HUES48 (cell line): Measurements from ENCODE around the gene NAA25.

Experiments
- H3K27ac ChIP-seq: one replicate; pipeline ENCODE4 v1.7.0; 2013; ENCODE audit warnings: low read depth, low read length, inconsistent platforms
- H3K27me3 ChIP-seq: 2 replicates; pipeline ENCODE4 v1.6.1; 2013; ENCODE audit warnings: mild to moderate bottlenecking, low read length; ENCODE audit not compliant: control insufficient read depth, insufficient read depth
- H3K36me3 ChIP-seq: 2 replicates; pipeline ENCODE4 v1.6.1; 2013; ENCODE audit warnings: low read length; ENCODE audit not compliant: control insufficient read depth, insufficient read depth
- H3K4me1 ChIP-seq: 2 replicates; pipeline ENCODE4 v1.6.1; 2013; ENCODE audit warnings: mild to moderate bottlenecking, low read length; ENCODE audit not compliant: control insufficient read depth, insufficient read depth
- H3K4me3 ChIP-seq: 2 replicates; pipeline ENCODE4 v1.5.1; 2013; ENCODE audit warnings: mild to moderate bottlenecking, low read depth, low read length
- H3K9ac ChIP-seq: 2 replicates; pipeline ENCODE4 v1.6.1; 2013; ENCODE audit warnings: mild to moderate bottlenecking, low read depth, low read length, moderate library complexity
- H3K9me3 ChIP-seq: 2 replicates; pipeline ENCODE4 v1.6.1; 2013; ENCODE audit warnings: low read length; ENCODE audit not compliant: control insufficient read depth, insufficient read depth

The NAA25 gene

GRCh38 chr12:112108202-112109079 is at the start of gene NAA25:
Gene NAA25, minus strand, starts transcription at chr12:112108783. Its CDS starts 10 bp downstream, at chr12:112108773.
- peak within 1 kb of the TSS; percentile 70 for H3K4me3 ChIP-seq

GRCh38 chr12:112153893-112154219 is 45.3 kb upstream of the NAA25 start:
- H3K4me3 ChIP-seq = no peak overlapping the region
- peaks cover 51% of the 10 kb centered on the region for H3K36me3 ChIP-seq
- no peaks in the 10 kb centered on the region; the same call in 1 of the 2 replicates for H3K9me3 ChIP-seq
- H3K27ac ChIP-seq = no peak overlapping the region
- no peaks in the 10 kb centered on the region for H3K4me1 ChIP-seq
- no peak overlapping the region for H3K9ac ChIP-seq
- no peaks in the 10 kb centered on the region for H3K27me3 ChIP-seq

More at GRCh38 chr12:112108202-112109079, at the start of gene NAA25:
- peaks cover 49% of the 10 kb centered on the region for H3K4me1 ChIP-seq
- H3K27ac ChIP-seq = peak within 1 kb of the TSS; percentile 91
- peaks cover 15% of the 10 kb centered on the region for H3K36me3 ChIP-seq
- peak within 1 kb of the TSS; percentile 92 for H3K9ac ChIP-seq
- H3K9me3 ChIP-seq = no peaks in the 10 kb centered on the region
- H3K27me3 ChIP-seq = no peaks in the 10 kb centered on the region

GRCh38 chr12:112153181-112153892 is 44.8 kb upstream of the NAA25 start:
- peaks cover 56% of the 10 kb centered on the region for H3K36me3 ChIP-seq

GRCh38 chr12:112151766-112152541 is 43.4 kb upstream of the NAA25 start:
- H3K27ac ChIP-seq = no peak overlapping the region

More at GRCh38 chr12:112153181-112153892, 44.8 kb upstream of the NAA25 start:
- Histone ChIP-seq H3K4me3 (no peak overlapping the region), H3K9me3 (no peaks in the 10 kb centered on the region; the same call in 1 of the 2 replicates), H3K4me1 (no peaks in the 10 kb centered on the region), H3K27me3 (no peaks in the 10 kb centered on the region), H3K9ac (no peak overlapping the region), H3K27ac (no peak overlapping the region)

GRCh38 chr12:112149596-112149995 is 41.0 kb upstream of the NAA25 start:
- no peaks in the 10 kb centered on the region for H3K27me3 ChIP-seq
- H3K4me3 ChIP-seq = no peak overlapping the region
- no peak overlapping the region for H3K9ac ChIP-seq
- peaks cover 83% of the 10 kb centered on the region for H3K36me3 ChIP-seq
- H3K4me1 ChIP-seq = no peaks in the 10 kb centered on the region
- H3K27ac ChIP-seq = no peak overlapping the region
- no peaks in the 10 kb centered on the region; the same call in 1 of the 2 replicates for H3K9me3 ChIP-seq

More at GRCh38 chr12:112151766-112152541, 43.4 kb upstream of the NAA25 start:
- Histone ChIP-seq H3K36me3 (peaks cover 65% of the 10 kb centered on the region), H3K4me1 (no peaks in the 10 kb centered on the region), H3K9me3 (no peaks in the 10 kb centered on the region; the same call in 1 of the 2 replicates), H3K4me3 (no peak overlapping the region), H3K9ac (no peak overlapping the region), H3K27me3 (no peaks in the 10 kb centered on the region)

- Histone ChIP-seq H3K4me1 (no peaks in the 10 kb centered on the region), H3K27me3 (no peaks in the 10 kb centered on the region), H3K4me3 (no peak overlapping the region), H3K36me3 (peaks cover 83% of the 10 kb centered on the region), H3K9me3 (no peaks in the 10 kb centered on the region), H3K27ac (no peak overlapping the region), H3K9ac (no peak overlapping the region)
These were observed 39.5 kb upstream of the NAA25 start for GRCh38 chr12:112148031-112148513.

GRCh38 chr12:112146123-112146522 is 37.5 kb upstream of the NAA25 start:
- Histone ChIP-seq H3K9ac (no peak overlapping the region), H3K36me3 (peaks cover 80% of the 10 kb centered on the region), H3K27ac (no peak overlapping the region), H3K4me1 (no peaks in the 10 kb centered on the region), H3K27me3 (no peaks in the 10 kb centered on the region), H3K9me3 (no peaks in the 10 kb centered on the region), H3K4me3 (no peak overlapping the region)

- Histone ChIP-seq H3K36me3 (peaks cover 69% of the 10 kb centered on the region), H3K9me3 (no peaks in the 10 kb centered on the region), H3K27me3 (no peaks in the 10 kb centered on the region)
These were observed 32.1 kb upstream of the NAA25 start for GRCh38 chr12:112140728-112141127.

GRCh38 chr12:112134731-112135130 is 26.1 kb upstream of the NAA25 start:
- Histone ChIP-seq H3K36me3 (peaks cover 53% of the 10 kb centered on the region), H3K9ac (no peak overlapping the region), H3K9me3 (no peaks in the 10 kb centered on the region), H3K4me3 (no peak overlapping the region), H3K27ac (no peak overlapping the region), H3K27me3 (no peaks in the 10 kb centered on the region), H3K4me1 (no peaks in the 10 kb centered on the region; the same call in 1 of the 2 replicates)

More at GRCh38 chr12:112140728-112141127, 32.1 kb upstream of the NAA25 start:
- Histone ChIP-seq H3K9ac (no peak overlapping the region), H3K27ac (no peak overlapping the region), H3K4me3 (no peak overlapping the region), H3K4me1 (no peaks in the 10 kb centered on the region)

- Histone ChIP-seq H3K27ac (no peak overlapping the region), H3K27me3 (no peaks in the 10 kb centered on the region), H3K36me3 (peaks cover 48% of the 10 kb centered on the region), H3K9ac (no peak overlapping the region), H3K4me1 (no peaks in the 10 kb centered on the region; the same call in 1 of the 2 replicates), H3K4me3 (no peak overlapping the region), H3K9me3 (no peaks in the 10 kb centered on the region)
These were observed 24.8 kb upstream of the NAA25 start for GRCh38 chr12:112133418-112133817.
